Tibial nerve (tissue), 4 donors: ENCODE data around the gene GATA5.

Experiments used
- EP300 ChIP-seq, 2 donors: sonication (generic); formaldehyde crosslinking; IDR thresholded peaks; one replicate each; pipeline ENCODE4 v1.6.1; 2017; ENCODE audit warnings: antibody characterized with exemption in 2 of 2, mild to moderate bottlenecking in 1 of 2
- POLR2A ChIP-seq, 2 donors: fragments of 450-650 bp; IDR thresholded peaks; one replicate each; pipeline ENCODE4 v1.6.1; 2017; ENCODE audit warnings: antibody characterized with exemption in 2 of 2, mild to moderate bottlenecking in 2 of 2, moderate library complexity in 2 of 2
- TF ChIP-seq, protein P1 (sequence below), 5 experiments: fragments of 200-600 bp in 3 of 5; fragments of 450-650 bp in 2 of 5; sonication (generic) in 3 of 5; IDR thresholded peaks; one replicate each; pipeline ENCODE4 v1.5.1; 2016 to 2019; ENCODE audit warnings: antibody characterized with exemption in 5 of 5, mild to moderate bottlenecking in 3 of 5, moderate library complexity in 2 of 5

DNA sequence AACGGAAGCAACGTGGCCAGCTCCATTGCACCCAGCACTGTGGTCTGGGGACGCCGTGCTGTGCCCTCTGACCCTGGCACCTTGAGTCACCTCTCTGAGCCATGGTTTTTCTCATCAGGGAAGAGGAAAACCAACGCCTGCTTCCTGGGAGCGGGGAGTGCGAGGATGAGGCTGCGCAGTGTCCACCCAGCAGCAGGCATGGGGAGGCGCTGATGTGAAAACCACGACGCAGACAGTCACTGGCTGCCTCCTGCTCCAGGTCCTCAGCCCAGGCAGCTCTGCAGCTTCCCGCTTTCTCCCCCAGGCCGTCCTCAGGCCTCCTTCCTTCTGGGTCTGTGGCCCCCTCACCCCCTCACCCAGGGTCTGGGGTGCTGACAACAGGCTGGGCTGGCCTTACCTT lies 14.0 kb downstream of the GATA5 start:
- TF ChIP-seq, protein P1, sequence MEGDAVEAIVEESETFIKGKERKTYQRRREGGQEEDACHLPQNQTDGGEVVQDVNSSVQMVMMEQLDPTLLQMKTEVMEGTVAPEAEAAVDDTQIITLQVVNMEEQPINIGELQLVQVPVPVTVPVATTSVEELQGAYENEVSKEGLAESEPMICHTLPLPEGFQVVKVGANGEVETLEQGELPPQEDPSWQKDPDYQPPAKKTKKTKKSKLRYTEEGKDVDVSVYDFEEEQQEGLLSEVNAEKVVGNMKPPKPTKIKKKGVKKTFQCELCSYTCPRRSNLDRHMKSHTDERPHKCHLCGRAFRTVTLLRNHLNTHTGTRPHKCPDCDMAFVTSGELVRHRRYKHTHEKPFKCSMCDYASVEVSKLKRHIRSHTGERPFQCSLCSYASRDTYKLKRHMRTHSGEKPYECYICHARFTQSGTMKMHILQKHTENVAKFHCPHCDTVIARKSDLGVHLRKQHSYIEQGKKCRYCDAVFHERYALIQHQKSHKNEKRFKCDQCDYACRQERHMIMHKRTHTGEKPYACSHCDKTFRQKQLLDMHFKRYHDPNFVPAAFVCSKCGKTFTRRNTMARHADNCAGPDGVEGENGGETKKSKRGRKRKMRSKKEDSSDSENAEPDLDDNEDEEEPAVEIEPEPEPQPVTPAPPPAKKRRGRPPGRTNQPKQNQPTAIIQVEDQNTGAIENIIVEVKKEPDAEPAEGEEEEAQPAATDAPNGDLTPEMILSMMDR (IDR thresholded peaks at IDR 0.05): no peak
- no peak for TF ChIP-seq POLR2A (IDR thresholded peaks at IDR 0.05)
- no peak for TF ChIP-seq EP300 (IDR thresholded peaks at IDR 0.05)
